Vagina (tissue), 2 donors: ENCODE results near the gene APBB2. TPM values are rescaled to one million over a fixed set of nuclear protein-coding genes. Genes with fewer than 3 reads are reported as not detected.

ENCODE experiments used
- DNase-seq, 2 donors: peaks; one replicate each; pipeline ENCODE4 v3.0.0-alpha.2; 2017; ENCODE audit errors: extremely low spot score in 2 of 2
- H3K27ac ChIP-seq: fragments of 200-600 bp; sonication (generic); one replicate; pipeline ENCODE4 v1.5.1; 2019
- H3K27me3 ChIP-seq: fragments of 200-600 bp; sonication (generic); one replicate; pipeline ENCODE4 v1.5.1; 2019
- H3K36me3 ChIP-seq, 2 donors: fragments of 200-600 bp; sonication (generic); one replicate each; pipeline ENCODE4 v1.5.1; 2017 to 2019
- H3K4me1 ChIP-seq: fragments of 200-600 bp; sonication (generic); one replicate; pipeline ENCODE4 v1.5.1; 2019
- H3K4me3 ChIP-seq, 2 donors: fragments of 200-600 bp; sonication (generic); 1 replicate in 1 of 2; 2 replicates in 1 of 2; pipeline ENCODE4 v1.5.1; 2016 to 2019
- H3K9me3 ChIP-seq: fragments of 200-600 bp; sonication (generic); one replicate; pipeline ENCODE4 v1.5.1; 2019
- CTCF ChIP-seq, 3 experiments: fragments of 450-650 bp in 2 of 3; fragments of 200-600 bp in 1 of 3; sonication (generic) in 1 of 3; IDR thresholded peaks; one replicate each; pipeline ENCODE4 v1.5.1; 2017 to 2019; ENCODE audit warnings: antibody characterized with exemption in 3 of 3, mild to moderate bottlenecking in 2 of 3, moderate library complexity in 2 of 3
- POLR2A ChIP-seq, 2 donors: fragments of 450-650 bp; IDR thresholded peaks; one replicate each; pipeline ENCODE4 v1.6.1; 2017; ENCODE audit warnings: antibody characterized with exemption in 2 of 2, mild to moderate bottlenecking in 2 of 2, moderate library complexity in 2 of 2
- POLR2AphosphoS5 ChIP-seq, 2 donors: sonication (generic); formaldehyde crosslinking; IDR thresholded peaks; one replicate each; pipeline ENCODE4 v1.9.0; 2017; ENCODE audit warnings: antibody characterized with exemption in 2 of 2, mild to moderate bottlenecking in 2 of 2, low read depth in 1 of 2; ENCODE audit not compliant: insufficient read depth in 1 of 2
- intact Hi-C: fragments of 100-400 bp; cut with DNase I; formaldehyde crosslinking; loops from one replicate; pipeline ENCODE4 v1.15.1; 2023
- total RNA-seq: library from RNA; depleted of rRNA; stranded (reverse); fragments of >200 nt; gene quantifications from one replicate; pipeline ENCODE4 v1.2.3, GENCODE V29; 2016

Gene APBB2
- total RNA-seq, 1 donor from 2014 or later: 68.8 TPM

- TF ChIP-seq CTCF (IDR thresholded peaks at IDR 0.05) (no peak), POLR2AphosphoS5 (IDR thresholded peaks at IDR 0.05; ENCODE audit: insufficient read depth in 1 of 2, low read depth in 1 of 2) (no peak), POLR2A (IDR thresholded peaks at IDR 0.05) (no peak)
- Histone ChIP-seq H3K27ac (peak overlapping the region; percentile 79), H3K9me3 (no peaks in the 10 kb centered on the region), H3K4me3 (no peak overlapping the region), H3K27me3 (no peaks in the 10 kb centered on the region), H3K4me1 (peaks cover 72% of the 10 kb centered on the region), H3K36me3 (no peaks in the 10 kb centered on the region)
- DNase-seq: no peak
- intact Hi-C loops: no loop called here
Measured at GRCh38 chr4:41144040-41144379, 70.3 kb downstream of the APBB2 start.

GRCh38 chr4:41143311-41144039 lies 70.9 kb downstream of the APBB2 start:
- H3K27me3 ChIP-seq: no peaks in the 10 kb centered on the region
- peak overlapping the region; percentile 79 for H3K27ac ChIP-seq
- H3K4me1 ChIP-seq: peaks cover 70% of the 10 kb centered on the region
- no peaks in the 10 kb centered on the region for H3K36me3 ChIP-seq
- H3K9me3 ChIP-seq: no peaks in the 10 kb centered on the region
- peak in 1 of 2 donors; percentile 88 for DNase-seq
- TF ChIP-seq POLR2A (IDR thresholded peaks at IDR 0.05) (no peak), CTCF (IDR thresholded peaks at IDR 0.05) (no peak), POLR2AphosphoS5 (IDR thresholded peaks at IDR 0.05; ENCODE audit: insufficient read depth in 1 of 2, low read depth in 1 of 2) (peak in 1 of 2 donors; percentile 77)
- H3K4me3 ChIP-seq: peak overlapping the region in 1 of 2 donors; percentile 7
- intact Hi-C loops: no loop called here

- Histone ChIP-seq H3K9me3 (no peaks in the 10 kb centered on the region), H3K27me3 (no peaks in the 10 kb centered on the region), H3K4me3 (peak overlapping the region in 1 of 2 donors; percentile 7), H3K4me1 (peaks cover 61% of the 10 kb centered on the region), H3K36me3 (no peaks in the 10 kb centered on the region), H3K27ac (peak overlapping the region; percentile 79)
- intact Hi-C loops: no loop called here
- TF ChIP-seq CTCF (IDR thresholded peaks at IDR 0.05) (no peak), POLR2AphosphoS5 (IDR thresholded peaks at IDR 0.05; ENCODE audit: insufficient read depth in 1 of 2, low read depth in 1 of 2) (no peak), POLR2A (IDR thresholded peaks at IDR 0.05) (no peak)
- DNase-seq: peak in 1 of 2 donors; percentile 88
Measured at GRCh38 chr4:41142376-41143310, 71.7 kb downstream of the APBB2 start.

- no peaks in the 10 kb centered on the region for H3K27me3 ChIP-seq
- TF ChIP-seq CTCF (IDR thresholded peaks at IDR 0.05) (no peak), POLR2AphosphoS5 (IDR thresholded peaks at IDR 0.05; ENCODE audit: insufficient read depth in 1 of 2, low read depth in 1 of 2) (no peak), POLR2A (IDR thresholded peaks at IDR 0.05) (no peak)
- no peaks in the 10 kb centered on the region for H3K36me3 ChIP-seq
- H3K4me1 ChIP-seq: peaks cover 54% of the 10 kb centered on the region
- H3K4me3 ChIP-seq: no peak overlapping the region
- DNase-seq: no peak
- H3K9me3 ChIP-seq: no peaks in the 10 kb centered on the region
- H3K27ac ChIP-seq: peak overlapping the region; percentile 79
- intact Hi-C loops: no loop called here
Measured at GRCh38 chr4:41141900-41142299, 72.4 kb downstream of the APBB2 start.
